ENCODE results near the gene CCDC34. TPM values are rescaled to one million over a fixed set of nuclear protein-coding genes. Genes with fewer than 3 reads are reported as not detected.

Gene CCDC34
- total RNA-seq, 2 experiments from 2014 or later: 20.8 to 38.5 TPM

- H4K20me1 ChIP-seq (ENCODE audit: insufficient read depth, low read length): no peaks in the 10 kb centered on the region
- POLR2A ChIA-PET: interaction anchor here (0.8 to 1.5 kb wide), 2 partner anchors 9 to 68 kb away, joined by 3 to 7 read pairs; no protein-coding TSS in a partner anchor
- H3K79me2 ChIP-seq (ENCODE audit: insufficient read depth, low read depth, low read length): no peaks in the 10 kb centered on the region
- no TSS peak for BruUV-seq (replicated peaks)
- H3K4me1 ChIP-seq (ENCODE audit: insufficient read depth, low read length, poor library complexity, severe bottlenecking): no peaks in the 10 kb centered on the region
- CTCF ChIA-PET (ENCODE audit: unreplicated experiment): no interaction called here
- H3K4me2 ChIP-seq (ENCODE audit: low read length): no peak overlapping the region
- no peak overlapping the region for H3K27ac ChIP-seq (ENCODE audit: low read depth, low read length, poor library complexity, severe bottlenecking)
- H3K9me2 ChIP-seq (ENCODE audit: insufficient read depth, low read length): no peaks in the 10 kb centered on the region
- DNase-seq (ENCODE audit: low spot score): no peak
- H3K9me3 ChIP-seq (ENCODE audit: low read length): no peaks in the 10 kb centered on the region
- H3K36me3 ChIP-seq (ENCODE audit: insufficient read depth, low read length): no peaks in the 10 kb centered on the region
- TF ChIP-seq EZH2phosphoT487 (IDR thresholded peaks at IDR 0.05; ENCODE audit: borderline replicate concordance, low read depth, low read length) (no peak), CTCF (conservative IDR thresholded peaks at IDR 0.05; ENCODE audit: low read length) (no peak)
- no peak overlapping the region for H2AFZ ChIP-seq (ENCODE audit: low read length)
- no peak overlapping the region for H3K4me3 ChIP-seq (ENCODE audit: low read depth, low read length, poor library complexity, severe bottlenecking)
- intact Hi-C loops (cut with micrococcal nuclease; ENCODE audit: unreplicated experiment): no loop called here
Measured at GRCh38 chr11:27384227-27384626, 21.2 kb upstream of the CCDC34 start.

DNA sequence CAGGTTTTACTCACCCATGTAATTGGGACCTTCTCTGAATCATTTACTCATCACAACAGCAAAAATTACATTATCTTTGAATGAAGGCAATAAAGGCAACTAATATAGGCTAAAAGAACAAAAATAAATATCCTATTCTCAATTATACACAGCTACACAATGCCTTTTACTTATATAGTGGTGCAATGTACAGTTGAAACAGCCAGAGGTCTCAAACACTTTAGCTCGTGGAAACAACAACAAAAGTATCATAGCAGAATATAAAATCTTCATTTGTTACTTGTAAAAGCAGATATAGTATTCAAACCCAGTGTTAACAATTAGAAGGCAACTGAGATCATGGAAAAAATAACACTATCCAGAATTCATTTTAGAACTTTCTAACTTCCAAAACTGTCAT is 20.6 kb upstream of the CCDC34 start:
- TF ChIP-seq EZH2phosphoT487 (IDR thresholded peaks at IDR 0.05; ENCODE audit: borderline replicate concordance, low read depth, low read length): no peak
- TF ChIP-seq CTCF (conservative IDR thresholded peaks at IDR 0.05; ENCODE audit: low read length): no peak
- Histone ChIP-seq H3K36me3 (ENCODE audit: insufficient read depth, low read length) (no peaks in the 10 kb centered on the region), H3K9me2 (ENCODE audit: insufficient read depth, low read length) (no peaks in the 10 kb centered on the region), H3K27ac (ENCODE audit: low read depth, low read length, poor library complexity, severe bottlenecking) (no peak overlapping the region), H4K20me1 (ENCODE audit: insufficient read depth, low read length) (no peaks in the 10 kb centered on the region), H3K9me3 (ENCODE audit: low read length) (no peaks in the 10 kb centered on the region), H3K4me1 (ENCODE audit: insufficient read depth, low read length, poor library complexity, severe bottlenecking) (no peaks in the 10 kb centered on the region), H2AFZ (ENCODE audit: low read length) (no peak overlapping the region), H3K4me2 (ENCODE audit: low read length) (no peak overlapping the region), H3K4me3 (ENCODE audit: low read depth, low read length, poor library complexity, severe bottlenecking) (no peak overlapping the region), H3K79me2 (ENCODE audit: insufficient read depth, low read depth, low read length) (no peaks in the 10 kb centered on the region)
- CTCF ChIA-PET (ENCODE audit: unreplicated experiment): no interaction called here
- DNase-seq (ENCODE audit: low spot score): no peak
- intact Hi-C loops (cut with micrococcal nuclease; ENCODE audit: unreplicated experiment): no loop called here
- POLR2A ChIA-PET: interaction anchor here (1.5 kb wide), 1 partner anchor 9 kb away, joined by 7 read pairs; no protein-coding TSS in a partner anchor
- no TSS peak for BruUV-seq (replicated peaks)

DNA sequence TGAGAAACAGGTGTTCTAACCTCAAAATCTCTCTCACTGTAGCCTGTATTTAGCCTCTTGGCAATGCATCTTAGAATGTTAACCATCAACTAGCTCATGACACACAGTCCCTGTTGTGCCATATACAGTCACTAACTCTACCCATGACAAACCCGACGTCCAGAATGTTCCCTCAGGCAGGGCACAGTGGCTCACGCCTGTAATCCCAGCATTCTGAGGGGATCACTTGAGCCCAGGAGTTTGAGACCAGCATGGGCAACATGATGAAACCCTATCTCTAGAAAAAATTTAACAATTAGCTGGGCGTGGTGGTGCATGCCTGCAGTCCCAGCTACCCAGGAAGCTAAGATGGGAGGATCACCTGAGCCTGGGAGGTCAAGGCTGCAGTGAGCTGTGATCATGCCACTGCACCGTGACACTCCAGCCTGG is 18.2 kb upstream of the CCDC34 start:
- POLR2A ChIA-PET: no interaction called here
- Histone ChIP-seq H3K4me3 (ENCODE audit: low read depth, low read length, poor library complexity, severe bottlenecking) (no peak overlapping the region), H3K9me3 (ENCODE audit: low read length) (no peaks in the 10 kb centered on the region), H3K36me3 (ENCODE audit: insufficient read depth, low read length) (no peaks in the 10 kb centered on the region), H3K4me2 (ENCODE audit: low read length) (no peak overlapping the region), H3K27ac (ENCODE audit: low read depth, low read length, poor library complexity, severe bottlenecking) (no peak overlapping the region), H4K20me1 (ENCODE audit: insufficient read depth, low read length) (no peaks in the 10 kb centered on the region), H3K9me2 (ENCODE audit: insufficient read depth, low read length) (no peaks in the 10 kb centered on the region), H3K79me2 (ENCODE audit: insufficient read depth, low read depth, low read length) (no peaks in the 10 kb centered on the region), H2AFZ (ENCODE audit: low read length) (no peak overlapping the region), H3K4me1 (ENCODE audit: insufficient read depth, low read length, poor library complexity, severe bottlenecking) (no peaks in the 10 kb centered on the region)
- TF ChIP-seq EZH2phosphoT487 (IDR thresholded peaks at IDR 0.05; ENCODE audit: borderline replicate concordance, low read depth, low read length) (no peak), CTCF (conservative IDR thresholded peaks at IDR 0.05; ENCODE audit: low read length) (no peak)
- no peak for DNase-seq (ENCODE audit: low spot score)
- intact Hi-C loops (cut with micrococcal nuclease; ENCODE audit: unreplicated experiment): no loop called here
- no TSS peak for BruUV-seq (replicated peaks)
- CTCF ChIA-PET (ENCODE audit: unreplicated experiment): no interaction called here

Data from OCI-LY7 (cell line).